Spleen (tissue), 7 donors: Measurements from ENCODE around the gene COL4A2.

ENCODE experiments used
- POLR2A ChIP-seq, 3 donors: fragments of 450-650 bp; IDR thresholded peaks; one replicate each; pipeline ENCODE4 v1.5.1; 2017; ENCODE audit warnings: antibody characterized with exemption in 3 of 3, mild to moderate bottlenecking in 1 of 3
- POLR2AphosphoS5 ChIP-seq, 3 donors: sonication (generic); formaldehyde crosslinking; IDR thresholded peaks; one replicate each; pipeline ENCODE4 v1.5.1; 2017; ENCODE audit warnings: antibody characterized with exemption in 3 of 3
- TF ChIP-seq, protein P1 (sequence below), 11 experiments: fragments of 200-600 bp in 7 of 11; fragments of 450-650 bp in 4 of 11; sonication (generic) in 4 of 11; IDR thresholded peaks in 8 of 11; conservative IDR thresholded peaks in 3 of 11; 1 replicate in 7 of 11; 2 replicates in 4 of 11; pipeline versions ENCODE4 v1.4.0 to v1.8.0; 2016 to 2021; ENCODE audit warnings: antibody characterized with exemption in 11 of 11, inconsistent platforms in 4 of 11, mild to moderate bottlenecking in 1 of 11
- donor health status: DM: no; HTN: no; CAD: no; lungs with moderate emphysema.
- donor health status: DM: no; HTN: no; CAD: no.
- donor health status: DM: no; HTN: no; CAD: no.

- TF ChIP-seq, protein P1, sequence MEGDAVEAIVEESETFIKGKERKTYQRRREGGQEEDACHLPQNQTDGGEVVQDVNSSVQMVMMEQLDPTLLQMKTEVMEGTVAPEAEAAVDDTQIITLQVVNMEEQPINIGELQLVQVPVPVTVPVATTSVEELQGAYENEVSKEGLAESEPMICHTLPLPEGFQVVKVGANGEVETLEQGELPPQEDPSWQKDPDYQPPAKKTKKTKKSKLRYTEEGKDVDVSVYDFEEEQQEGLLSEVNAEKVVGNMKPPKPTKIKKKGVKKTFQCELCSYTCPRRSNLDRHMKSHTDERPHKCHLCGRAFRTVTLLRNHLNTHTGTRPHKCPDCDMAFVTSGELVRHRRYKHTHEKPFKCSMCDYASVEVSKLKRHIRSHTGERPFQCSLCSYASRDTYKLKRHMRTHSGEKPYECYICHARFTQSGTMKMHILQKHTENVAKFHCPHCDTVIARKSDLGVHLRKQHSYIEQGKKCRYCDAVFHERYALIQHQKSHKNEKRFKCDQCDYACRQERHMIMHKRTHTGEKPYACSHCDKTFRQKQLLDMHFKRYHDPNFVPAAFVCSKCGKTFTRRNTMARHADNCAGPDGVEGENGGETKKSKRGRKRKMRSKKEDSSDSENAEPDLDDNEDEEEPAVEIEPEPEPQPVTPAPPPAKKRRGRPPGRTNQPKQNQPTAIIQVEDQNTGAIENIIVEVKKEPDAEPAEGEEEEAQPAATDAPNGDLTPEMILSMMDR (IDR thresholded peaks at IDR 0.05 in 8 of 11, conservative IDR thresholded peaks at IDR 0.05 in 3 of 11), result no peak
- TF ChIP-seq POLR2AphosphoS5 (IDR thresholded peaks at IDR 0.05) (no peak), POLR2A (IDR thresholded peaks at IDR 0.05) (no peak)
Measured at GRCh38 chr13:110419381-110419791, 112.3 kb downstream of the COL4A2 start.
